Duodenal mucosa (tissue), 2 donors: ENCODE data around the gene DYDC1.

Experiments used
- H3K27ac ChIP-seq: one replicate; pipeline ENCODE4 v1.7.0; 2013; ENCODE audit warnings: low read depth, low read length
- H3K27me3 ChIP-seq, 2 donors: one replicate each; pipeline ENCODE4 v1.7.0; 2013; ENCODE audit warnings: low read length in 2 of 2, control low read depth in 1 of 2; ENCODE audit not compliant: insufficient read depth in 2 of 2, control insufficient read depth in 1 of 2
- H3K36me3 ChIP-seq, 2 donors: one replicate each; pipeline ENCODE4 v1.7.0; 2013; ENCODE audit warnings: low read length in 2 of 2, control low read depth in 1 of 2; ENCODE audit not compliant: insufficient read depth in 2 of 2, control insufficient read depth in 1 of 2
- H3K4me1 ChIP-seq, 2 donors: one replicate each; pipeline ENCODE4 v1.7.0; 2013; ENCODE audit warnings: low read length in 2 of 2, control low read depth in 1 of 2; ENCODE audit not compliant: insufficient read depth in 2 of 2, control insufficient read depth in 1 of 2
- H3K4me3 ChIP-seq, 2 donors: one replicate each; pipeline ENCODE4 v1.7.0; 2013; ENCODE audit warnings: low read length in 2 of 2, low read depth in 1 of 2
- H3K9ac ChIP-seq, 2 donors: one replicate each; pipeline ENCODE4 v1.7.0; 2013; ENCODE audit warnings: low read length in 2 of 2, low read depth in 1 of 2
- H3K9me3 ChIP-seq, 2 donors: one replicate each; pipeline ENCODE4 v1.7.0; 2013; ENCODE audit warnings: low read length in 2 of 2, control low read depth in 1 of 2; ENCODE audit not compliant: control insufficient read depth in 1 of 2

DYDC1 gene

DNA sequence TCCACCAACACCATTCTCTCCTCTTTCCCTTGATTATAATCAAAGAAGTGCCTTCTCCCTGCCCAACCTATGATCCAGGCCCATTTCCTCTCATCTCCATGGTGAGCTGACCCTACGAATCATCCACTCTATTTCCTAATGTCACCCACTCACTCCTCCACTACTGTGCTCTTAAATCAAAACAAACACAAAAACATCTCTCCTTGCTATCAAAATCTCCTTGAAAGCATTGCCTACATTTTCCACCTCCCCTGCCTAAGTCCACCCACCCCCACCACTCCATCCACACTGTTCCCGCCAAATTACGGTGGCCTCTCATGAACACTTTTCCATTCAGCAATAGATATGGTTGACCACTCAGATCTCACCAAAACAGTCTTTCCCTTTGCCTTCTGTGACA is 5.3 kb downstream of the DYDC1 start:
- no peaks in the 10 kb centered on the region for H3K9me3 ChIP-seq

DNA sequence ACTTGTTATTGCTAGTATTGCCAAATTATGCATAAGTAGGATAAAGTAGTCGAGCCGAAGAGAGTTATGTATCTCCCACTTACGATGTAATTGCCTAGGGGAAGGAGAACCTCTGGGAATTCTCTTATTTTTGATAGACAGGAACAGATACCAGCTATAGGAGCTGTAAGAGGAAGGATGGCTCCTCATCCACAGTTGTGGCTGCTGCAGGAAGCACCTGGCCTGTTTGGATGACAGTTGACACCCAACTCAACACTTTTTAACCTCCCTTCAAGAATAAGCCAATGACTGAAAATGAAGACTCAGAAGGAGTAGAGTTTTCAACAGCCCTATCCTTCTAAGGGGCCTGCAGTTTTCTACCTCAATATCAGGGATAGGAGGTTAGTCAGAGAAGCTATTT is 6.3 kb downstream of the DYDC1 start:
- Histone ChIP-seq H3K27me3 (peaks cover 0 to 9% of the 10 kb centered on the region in 2 donors), H3K27ac (no peak overlapping the region), H3K9me3 (no peaks in the 10 kb centered on the region), H3K36me3 (no peaks in the 10 kb centered on the region), H3K9ac (no peak overlapping the region), H3K4me3 (no peak overlapping the region), H3K4me1 (no peaks in the 10 kb centered on the region)

More for the DNA sequence above, 5.3 kb downstream of the DYDC1 start:
- Histone ChIP-seq H3K9ac (no peak overlapping the region), H3K27ac (no peak overlapping the region), H3K4me1 (no peaks in the 10 kb centered on the region), H3K4me3 (no peak overlapping the region), H3K27me3 (peaks cover 7 to 19% of the 10 kb centered on the region in 2 donors), H3K36me3 (no peaks in the 10 kb centered on the region)

DNA sequence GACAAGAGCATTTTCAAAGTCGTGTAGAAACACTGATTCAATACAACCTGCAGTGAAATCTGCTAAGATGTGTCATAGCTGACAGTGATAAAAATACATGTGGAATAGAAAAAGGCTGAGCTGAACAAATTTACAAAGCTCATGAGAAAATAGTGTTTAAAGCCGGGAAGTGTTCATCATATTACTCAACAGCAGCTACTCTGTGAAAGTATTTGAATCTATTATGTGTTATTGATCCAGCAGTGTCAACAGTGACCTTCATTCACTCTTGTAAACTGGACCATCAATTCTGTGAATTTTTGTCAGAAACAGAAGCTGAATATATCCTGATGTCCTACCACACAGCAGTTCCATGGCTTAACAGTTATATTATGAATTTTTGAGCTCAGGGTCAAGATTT is 11.6 kb downstream of the DYDC1 start:
- Histone ChIP-seq H3K27ac (no peak overlapping the region), H3K4me1 (no peaks in the 10 kb centered on the region), H3K9me3 (no peaks in the 10 kb centered on the region), H3K4me3 (no peak overlapping the region), H3K27me3 (peaks cover 0 to under 1% of the 10 kb centered on the region in 2 donors), H3K36me3 (no peaks in the 10 kb centered on the region), H3K9ac (no peak overlapping the region)

DNA sequence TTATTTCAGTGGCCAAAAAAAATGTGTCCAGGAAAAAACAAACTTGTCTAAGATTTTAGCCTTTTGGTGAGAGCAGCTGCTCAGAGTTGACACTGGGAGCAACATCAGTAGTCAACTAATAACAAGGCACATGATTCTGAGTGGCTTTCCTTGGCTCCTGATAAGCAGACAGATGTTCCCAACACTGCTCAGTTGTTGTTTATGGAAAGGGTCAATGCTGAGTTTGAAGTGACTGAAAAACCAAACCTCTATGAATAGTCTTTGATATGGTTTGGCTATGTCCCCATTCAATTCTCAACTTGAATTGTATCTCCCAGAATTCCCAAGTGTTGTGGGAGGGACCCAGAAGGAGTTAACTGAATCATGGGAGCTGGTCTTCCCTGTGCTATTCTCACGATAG is 12.3 kb downstream of the DYDC1 start:
- Histone ChIP-seq H3K4me3 (no peak overlapping the region), H3K27me3 (no peaks in the 10 kb centered on the region), H3K36me3 (no peaks in the 10 kb centered on the region), H3K4me1 (no peaks in the 10 kb centered on the region), H3K9ac (no peak overlapping the region), H3K9me3 (no peaks in the 10 kb centered on the region), H3K27ac (no peak overlapping the region)

DNA sequence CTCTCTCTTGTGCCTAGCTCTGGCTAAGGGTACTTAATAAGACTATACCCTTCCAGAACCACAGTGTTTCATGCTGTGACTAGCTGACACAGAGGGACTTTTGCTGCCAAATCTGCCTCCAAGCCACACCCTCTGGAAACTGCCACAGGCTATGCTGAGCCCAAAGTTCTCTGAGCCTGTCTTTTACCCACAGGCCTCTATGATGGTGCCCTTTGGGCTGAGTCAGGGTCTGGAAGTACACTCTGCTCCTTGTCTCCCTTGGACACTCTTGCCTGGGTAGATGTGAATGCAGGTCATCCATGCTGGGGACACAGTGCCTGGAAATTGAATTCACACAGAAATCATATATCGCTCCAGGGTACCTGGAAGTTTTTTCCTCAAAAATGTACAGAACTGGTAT is 22.6 kb downstream of the DYDC1 start:
- H3K9me3 ChIP-seq, result no peaks in the 10 kb centered on the region
- no peak overlapping the region for H3K9ac ChIP-seq
- no peaks in the 10 kb centered on the region for H3K27me3 ChIP-seq
- no peak overlapping the region for H3K4me3 ChIP-seq
- H3K4me1 ChIP-seq, result no peaks in the 10 kb centered on the region
- H3K27ac ChIP-seq, result no peak overlapping the region
- H3K36me3 ChIP-seq, result no peaks in the 10 kb centered on the region

DNA sequence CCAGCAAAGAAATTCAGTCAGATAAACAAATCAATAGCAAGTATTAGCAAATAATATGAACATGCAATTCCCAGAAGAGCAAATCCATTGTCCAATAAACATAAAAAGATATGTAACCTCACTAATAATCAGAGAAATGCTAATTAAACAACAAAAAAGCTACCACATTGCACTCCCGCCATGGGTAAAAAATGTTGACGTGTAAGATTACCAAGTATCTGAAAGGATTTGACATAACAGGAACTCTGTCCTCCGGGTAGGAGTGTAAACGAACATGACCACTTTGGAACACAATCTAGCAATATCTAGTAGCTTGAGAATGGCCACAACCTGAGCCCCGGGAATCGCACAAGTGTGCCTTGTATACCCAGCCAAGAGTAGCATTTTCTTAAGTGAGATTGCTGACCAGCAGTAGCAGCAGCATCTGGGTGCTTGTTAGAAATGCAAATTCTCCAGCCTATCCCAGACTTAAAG is 31.6 kb downstream of the DYDC1 start:
- Histone ChIP-seq H3K9ac (no peak overlapping the region), H3K36me3 (no peaks in the 10 kb centered on the region), H3K4me1 (no peaks in the 10 kb centered on the region), H3K27ac (no peak overlapping the region), H3K4me3 (no peak overlapping the region), H3K9me3 (no peaks in the 10 kb centered on the region), H3K27me3 (no peaks in the 10 kb centered on the region)

DNA sequence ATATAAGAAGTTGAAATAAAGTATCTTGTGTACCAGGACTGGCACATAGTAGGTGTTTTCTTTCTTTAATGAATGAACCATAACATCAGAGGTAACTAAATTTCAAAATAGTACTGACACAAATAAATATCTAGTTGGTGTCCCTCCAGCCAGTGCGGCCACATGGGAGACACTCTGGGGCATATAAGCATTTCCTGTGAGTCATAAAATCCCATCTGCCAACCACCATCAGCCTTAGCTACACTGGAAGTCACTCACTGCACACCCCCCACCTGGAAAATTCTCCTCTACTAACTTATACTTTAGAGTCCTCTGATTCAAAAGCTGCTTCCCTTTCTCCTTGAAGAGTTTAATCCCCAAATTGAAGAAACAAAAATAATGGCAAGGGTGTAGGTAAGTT is 32.5 kb downstream of the DYDC1 start:
- no peaks in the 10 kb centered on the region for H3K9me3 ChIP-seq
- H3K4me1 ChIP-seq, result no peaks in the 10 kb centered on the region
- H3K36me3 ChIP-seq, result no peaks in the 10 kb centered on the region
- H3K9ac ChIP-seq, result no peak overlapping the region
- H3K4me3 ChIP-seq, result no peak overlapping the region
- no peak overlapping the region for H3K27ac ChIP-seq
- no peaks in the 10 kb centered on the region for H3K27me3 ChIP-seq

DNA sequence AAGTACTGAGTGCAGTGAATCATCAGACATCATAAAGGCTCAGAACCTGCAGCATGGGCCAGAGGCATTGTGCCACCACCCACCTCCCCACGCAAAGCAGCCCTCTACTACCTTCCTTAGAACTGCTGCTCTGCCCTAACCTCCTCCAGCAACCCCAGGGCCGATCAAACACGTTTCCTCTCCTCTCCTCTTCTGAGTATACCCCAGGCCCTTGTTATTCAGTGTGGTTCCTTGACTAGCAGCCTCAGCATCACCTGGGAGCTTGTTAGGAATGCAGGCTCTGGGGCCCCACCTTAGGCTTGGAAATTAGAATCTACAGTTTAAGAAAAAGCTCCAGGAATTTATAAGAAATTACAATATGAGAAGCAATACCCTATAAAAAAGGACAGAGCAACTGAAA is 33.2 kb downstream of the DYDC1 start:
- H3K36me3 ChIP-seq, result no peaks in the 10 kb centered on the region
- H3K9me3 ChIP-seq, result no peaks in the 10 kb centered on the region
- no peak overlapping the region for H3K4me3 ChIP-seq
- H3K9ac ChIP-seq, result no peak overlapping the region
- no peak overlapping the region for H3K27ac ChIP-seq
- H3K27me3 ChIP-seq, result no peaks in the 10 kb centered on the region
- no peaks in the 10 kb centered on the region for H3K4me1 ChIP-seq

DNA sequence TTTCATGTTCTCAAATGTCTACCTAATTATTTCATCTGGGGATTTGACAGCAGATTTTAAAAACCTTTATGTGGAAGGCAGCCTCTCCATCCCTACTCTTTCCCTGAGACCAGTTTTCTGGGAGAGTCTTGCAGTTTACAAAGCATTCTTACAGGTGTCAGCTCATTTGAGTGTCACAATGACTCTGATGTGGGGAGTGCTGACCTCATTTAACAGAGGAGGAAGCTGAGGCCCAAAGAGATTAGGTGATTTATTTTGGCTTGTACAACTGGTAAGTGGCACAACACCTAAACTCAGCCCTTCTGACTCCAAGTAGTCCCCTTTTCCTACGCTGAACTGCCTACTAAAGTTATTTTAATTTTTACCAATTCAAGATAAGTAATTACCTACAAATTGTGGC is 33.8 kb downstream of the DYDC1 start:
- H3K9ac ChIP-seq, result no peak overlapping the region
- no peaks in the 10 kb centered on the region for H3K4me1 ChIP-seq
- H3K4me3 ChIP-seq, result no peak overlapping the region
- H3K36me3 ChIP-seq, result no peaks in the 10 kb centered on the region
- no peak overlapping the region for H3K27ac ChIP-seq
- H3K9me3 ChIP-seq, result no peaks in the 10 kb centered on the region
- H3K27me3 ChIP-seq, result no peaks in the 10 kb centered on the region

DNA sequence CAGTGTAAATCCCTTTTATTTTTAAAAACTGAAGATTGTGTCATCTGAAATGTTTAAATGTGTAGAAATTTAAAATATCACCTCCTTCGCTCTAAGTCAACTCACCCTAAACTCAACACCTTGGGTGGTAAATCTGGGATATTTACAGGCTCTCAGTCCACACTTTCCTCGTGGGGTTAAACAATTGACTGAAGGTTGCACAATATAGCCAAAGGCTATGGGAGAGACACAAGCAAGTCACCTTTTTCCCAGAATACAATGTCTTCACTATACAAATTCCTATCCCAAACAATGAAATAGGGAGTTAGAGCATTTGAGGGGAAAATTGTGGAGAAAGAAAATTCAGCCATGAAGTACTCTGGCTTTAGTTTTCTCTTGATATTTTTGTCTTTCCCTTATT is 34.4 kb downstream of the DYDC1 start:
- Histone ChIP-seq H3K4me1 (no peaks in the 10 kb centered on the region), H3K9ac (no peak overlapping the region), H3K27me3 (no peaks in the 10 kb centered on the region), H3K9me3 (no peaks in the 10 kb centered on the region), H3K36me3 (no peaks in the 10 kb centered on the region), H3K27ac (no peak overlapping the region), H3K4me3 (no peak overlapping the region)

DNA sequence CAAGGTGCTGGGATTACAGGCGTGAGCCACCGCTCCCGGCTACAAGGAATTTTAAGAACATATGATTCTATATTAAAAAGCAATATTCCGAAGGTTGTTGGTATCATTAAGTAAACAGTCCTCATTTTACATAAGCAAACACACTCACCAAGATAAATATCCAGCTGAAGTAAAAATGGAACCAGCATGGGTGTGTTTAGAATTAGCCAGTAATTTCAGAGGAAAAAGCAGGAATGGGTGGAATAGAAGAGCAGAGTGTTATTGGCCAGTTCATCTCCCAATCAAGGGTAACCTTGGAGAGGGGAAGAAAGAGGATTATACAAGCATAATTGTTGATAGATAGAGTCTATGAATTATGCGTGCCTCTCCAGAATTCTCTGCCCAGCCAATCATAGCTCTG is 35.4 kb downstream of the DYDC1 start:
- H3K9me3 ChIP-seq, result no peaks in the 10 kb centered on the region
- H3K4me1 ChIP-seq, result no peaks in the 10 kb centered on the region
- no peaks in the 10 kb centered on the region for H3K27me3 ChIP-seq
- H3K36me3 ChIP-seq, result no peaks in the 10 kb centered on the region
- H3K27ac ChIP-seq, result no peak overlapping the region
- no peak overlapping the region for H3K4me3 ChIP-seq
- H3K9ac ChIP-seq, result no peak overlapping the region
